ENCODE measurements around the gene FGFR3.

Gene FGFR3

DNA sequence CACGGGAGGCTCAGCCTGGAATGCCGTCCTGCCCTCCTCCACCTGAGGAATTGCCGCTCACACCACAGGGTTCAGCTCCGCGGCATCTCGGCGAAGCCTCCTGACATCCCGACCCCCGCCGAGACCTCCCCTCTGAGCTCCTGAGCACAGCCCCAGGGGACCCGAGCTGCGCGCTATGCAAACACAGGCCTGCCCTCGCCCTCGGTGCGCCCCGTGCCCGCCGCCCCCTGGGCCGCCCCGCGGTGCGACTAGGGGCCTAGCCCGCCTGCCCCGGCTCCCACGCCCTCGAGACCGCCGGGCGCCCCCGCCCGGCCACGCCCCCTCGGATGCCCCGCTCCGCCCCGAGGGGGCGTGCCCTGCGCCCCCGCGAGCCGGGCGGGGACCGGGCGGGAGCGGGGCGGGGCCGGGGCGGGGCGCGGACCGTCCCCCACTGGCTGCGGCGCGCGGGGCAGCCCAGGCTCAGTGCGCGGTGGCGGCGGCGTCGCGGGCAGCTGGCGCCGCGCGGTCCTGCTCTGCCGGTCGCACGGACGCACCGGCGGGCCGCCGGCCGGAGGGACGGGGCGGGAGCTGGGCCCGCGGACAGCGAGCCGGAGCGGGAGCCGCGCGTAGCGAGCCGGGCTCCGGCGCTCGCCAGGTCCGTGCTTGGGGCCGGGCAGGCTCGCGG is at the start of gene FGFR3:
Gene FGFR3 (plus strand): TSS at position 462 of the 664 bp plus-strand sequence. CDS start 642 bp downstream, outside the sequence.
- DNase-seq, result peak; percentile 42

DNA sequence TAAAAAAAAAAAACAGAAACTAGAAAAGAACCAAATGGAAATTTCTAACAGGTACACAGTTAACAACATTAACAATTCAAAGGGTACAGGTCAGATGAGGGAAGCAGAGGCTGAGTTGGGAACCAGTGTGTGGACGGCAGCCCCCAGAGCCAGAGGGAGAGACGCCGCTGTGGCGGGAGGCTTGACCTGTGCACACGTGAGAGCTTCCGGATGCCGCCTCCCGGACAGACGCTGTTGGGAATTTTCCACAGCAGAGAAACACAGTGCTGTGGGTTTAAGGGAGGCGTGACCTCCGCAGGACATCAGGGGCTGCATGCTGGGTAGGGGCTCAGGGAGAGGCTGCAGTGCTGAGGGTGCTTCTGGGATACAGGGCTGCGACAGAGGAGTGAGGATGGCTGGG is 49.5 kb upstream of the FGFR3 start:
- no peak for DNase-seq

DNA sequence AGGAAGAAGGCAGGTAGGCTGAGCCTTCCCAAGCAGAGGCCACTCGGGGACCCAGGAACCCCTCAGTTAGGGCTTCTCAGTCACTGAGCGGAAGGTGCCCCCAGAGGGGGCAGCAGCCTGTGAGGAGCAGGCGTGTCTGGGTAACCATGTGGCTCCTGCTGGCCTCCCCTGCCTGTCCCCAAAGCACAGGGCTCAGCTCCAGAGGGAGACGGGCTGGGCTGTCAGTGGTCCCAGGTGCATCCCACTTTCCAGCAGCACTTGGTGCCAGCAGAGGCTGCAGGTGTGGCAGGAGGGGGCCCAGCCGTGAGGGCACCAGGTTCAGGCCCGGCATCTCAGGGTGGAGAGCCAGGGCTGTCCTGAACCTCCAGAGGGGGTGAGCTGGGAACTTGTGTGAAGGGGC is 49.1 kb upstream of the FGFR3 start:
- DNase-seq, result no peak

DNA sequence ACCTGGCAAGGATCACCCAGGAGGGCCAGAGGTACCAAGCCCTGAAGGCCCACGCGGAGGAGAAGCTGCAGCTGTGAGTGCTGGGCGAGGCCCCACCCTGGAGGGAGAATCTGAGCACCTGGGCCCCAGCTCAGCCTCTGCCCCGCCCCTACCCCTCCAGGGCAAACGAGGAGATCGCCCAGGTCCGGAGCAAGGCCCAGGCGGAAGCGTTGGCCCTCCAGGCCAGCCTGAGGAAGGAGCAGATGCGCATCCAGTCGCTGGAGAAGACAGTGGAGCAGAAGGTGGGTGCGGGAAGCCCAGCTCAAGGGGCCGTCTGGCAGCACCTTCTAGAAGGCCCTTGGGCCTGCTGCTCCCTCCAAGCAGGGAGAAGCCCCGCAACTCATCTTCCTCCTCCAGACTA is 48.5 kb upstream of the FGFR3 start:
- no peak for DNase-seq

DNA sequence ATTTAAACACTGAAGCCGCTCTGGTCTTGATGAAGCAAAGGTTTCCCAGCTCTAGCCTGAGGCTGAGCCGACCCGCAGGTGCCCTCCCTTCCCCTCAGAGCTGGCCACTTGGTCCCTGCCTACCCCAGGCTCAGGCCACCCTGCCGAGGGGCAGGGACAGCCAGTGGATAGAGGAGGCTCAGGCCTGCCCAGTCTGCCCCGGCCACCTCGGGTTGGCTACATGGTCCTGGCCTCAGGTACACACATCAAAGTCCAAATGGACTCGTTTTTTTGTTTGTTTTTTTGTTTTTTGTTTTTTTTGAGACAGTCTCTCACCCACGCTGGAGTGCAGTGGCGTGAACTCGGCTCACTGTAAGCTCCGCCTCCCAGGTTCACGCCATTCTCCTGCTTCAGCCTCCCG is 47.9 kb upstream of the FGFR3 start:
- DNase-seq, result no peak

DNA sequence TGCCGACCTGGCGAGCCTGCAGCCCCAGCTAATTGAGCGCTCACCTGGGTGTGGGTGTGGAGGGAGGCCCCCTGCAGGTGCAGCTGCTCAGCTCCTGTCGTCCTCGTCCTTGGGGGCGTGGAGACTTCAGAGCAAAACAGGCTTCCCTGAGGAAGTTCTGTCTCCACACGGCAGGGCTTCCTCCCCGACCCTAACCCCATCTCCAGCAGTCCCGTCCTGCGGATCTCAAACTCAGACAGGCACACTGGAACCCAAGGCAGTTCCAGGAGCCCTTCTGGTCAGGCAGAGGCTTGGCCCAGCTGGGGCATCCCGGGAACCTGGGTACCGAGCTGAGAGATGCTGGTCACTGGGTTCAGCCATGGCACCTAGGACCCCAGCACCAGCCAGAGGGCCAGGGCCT is 47.4 kb upstream of the FGFR3 start:
- no peak for DNase-seq

DNA sequence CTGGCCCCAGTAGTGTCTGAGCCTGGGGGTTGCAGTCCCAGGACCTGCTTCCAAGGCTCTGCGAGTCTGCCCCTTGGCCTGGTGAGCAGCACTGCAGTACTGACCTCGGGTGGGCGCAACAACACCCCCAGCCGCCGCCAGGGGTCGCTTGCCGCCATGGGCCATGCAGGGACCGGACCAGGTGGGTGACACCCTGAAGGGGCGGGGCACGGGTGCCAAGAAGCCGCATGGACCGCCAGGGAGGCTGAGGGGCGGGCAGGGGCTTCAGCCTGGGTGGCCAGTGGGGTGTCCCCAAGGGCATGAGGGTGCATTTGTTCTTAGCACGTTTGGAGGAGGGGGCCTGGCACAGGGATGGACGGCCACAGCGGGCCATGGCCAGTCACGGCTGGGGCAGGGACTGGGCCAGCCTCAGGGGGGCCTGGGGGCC is 46.8 kb upstream of the FGFR3 start:
- no peak for DNase-seq

DNA sequence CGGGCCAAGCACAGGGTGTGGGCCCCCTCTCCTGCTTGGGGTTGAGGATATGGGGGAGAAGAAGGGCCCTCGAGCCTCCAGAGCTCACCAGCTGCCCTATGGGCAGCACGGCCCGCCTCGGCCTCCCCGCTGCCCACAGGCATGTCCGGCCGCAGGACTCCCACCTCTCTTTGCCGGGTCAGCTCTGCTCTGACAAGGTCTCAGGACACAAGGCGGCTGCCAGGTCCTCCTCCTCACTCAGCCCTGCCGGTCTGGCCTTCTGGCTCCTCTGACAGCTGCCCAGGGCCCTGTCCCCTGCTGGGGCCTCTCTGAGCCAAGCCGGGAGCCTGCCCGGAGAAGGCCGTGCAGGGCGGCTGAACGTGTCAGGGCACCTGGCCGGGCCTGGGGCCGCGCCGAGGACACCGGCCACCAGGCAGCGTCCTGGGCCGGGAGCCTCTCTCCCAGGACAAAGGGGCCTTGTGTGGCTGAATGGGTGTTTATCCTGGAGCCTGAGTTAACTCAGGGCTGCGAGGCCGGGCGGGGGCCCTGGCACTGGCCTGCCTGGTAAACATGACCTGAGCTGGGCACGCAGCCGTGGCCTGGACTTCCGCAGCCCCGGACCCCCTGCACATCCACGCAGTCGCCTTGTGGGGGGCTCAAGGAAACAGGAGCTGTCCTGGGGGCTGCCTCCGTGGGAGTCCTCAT is 46.0 kb upstream of the FGFR3 start:
- DNase-seq, result no peak

DNA sequence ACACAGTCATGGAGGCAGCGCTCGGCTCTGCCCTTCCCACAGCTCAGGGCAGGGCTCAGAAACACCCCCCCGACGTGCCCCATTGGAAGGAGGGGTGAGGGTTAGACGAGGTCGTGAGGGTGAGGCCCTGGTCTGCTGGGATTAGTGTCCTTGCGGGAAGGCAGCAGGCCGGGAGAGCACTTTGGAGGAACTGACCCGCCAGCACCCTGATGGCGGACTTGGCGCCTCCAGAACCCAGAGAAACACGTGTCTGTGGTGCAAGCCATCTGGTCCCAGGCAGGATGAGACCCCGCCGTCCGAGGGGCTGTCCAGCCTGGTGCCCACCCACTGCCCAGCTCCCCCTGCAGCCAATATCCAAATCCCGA is 45.5 kb upstream of the FGFR3 start:
- no peak for DNase-seq

DNA sequence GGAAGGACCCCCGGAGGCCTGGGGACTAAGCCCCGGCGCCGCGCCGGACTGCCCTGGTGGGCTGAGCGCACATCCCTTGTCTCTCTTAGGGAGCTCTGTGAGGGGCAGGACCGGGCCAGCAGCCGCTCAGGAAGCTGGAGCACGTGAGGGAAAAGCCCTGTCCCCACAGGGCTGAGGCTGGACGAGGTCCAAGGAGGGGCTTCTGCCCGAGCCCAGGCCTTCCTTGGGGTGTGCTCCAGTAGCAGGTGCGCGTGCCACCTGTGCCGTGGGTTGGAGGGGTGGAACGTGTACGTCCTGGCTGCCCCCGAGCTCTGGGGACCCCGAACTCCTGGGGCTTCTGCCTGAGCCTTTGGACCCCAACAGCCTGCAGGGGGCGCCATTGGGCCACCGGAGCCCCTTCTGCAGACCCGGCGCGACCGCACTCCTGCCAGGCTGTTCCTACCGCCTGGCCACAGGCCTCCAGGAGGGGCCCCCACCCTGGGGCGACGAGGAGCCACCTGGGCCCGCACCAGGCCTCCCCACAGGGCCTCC is 44.6 kb upstream of the FGFR3 start:
- DNase-seq, result peak; percentile 48

DNA sequence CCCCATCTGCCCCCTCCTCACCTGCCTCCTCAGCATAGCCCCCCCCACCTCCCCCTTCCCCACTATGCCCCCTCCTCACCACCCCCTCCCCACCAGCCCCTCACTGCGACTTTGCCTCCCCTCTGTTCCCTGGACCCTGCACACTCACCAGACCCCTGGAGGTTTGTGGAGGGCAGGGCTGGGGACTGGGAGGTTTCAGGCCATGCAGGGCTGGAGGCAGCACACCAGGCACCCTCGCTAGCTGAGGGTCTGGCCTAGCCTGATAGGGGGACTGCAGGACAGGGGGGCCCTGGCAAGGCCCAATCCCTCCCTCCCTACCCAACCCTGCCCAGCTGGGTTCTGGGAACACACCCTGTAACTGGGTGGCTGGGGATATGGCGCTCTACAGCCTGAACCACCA is 43.7 kb upstream of the FGFR3 start:
- no peak for DNase-seq

DNA sequence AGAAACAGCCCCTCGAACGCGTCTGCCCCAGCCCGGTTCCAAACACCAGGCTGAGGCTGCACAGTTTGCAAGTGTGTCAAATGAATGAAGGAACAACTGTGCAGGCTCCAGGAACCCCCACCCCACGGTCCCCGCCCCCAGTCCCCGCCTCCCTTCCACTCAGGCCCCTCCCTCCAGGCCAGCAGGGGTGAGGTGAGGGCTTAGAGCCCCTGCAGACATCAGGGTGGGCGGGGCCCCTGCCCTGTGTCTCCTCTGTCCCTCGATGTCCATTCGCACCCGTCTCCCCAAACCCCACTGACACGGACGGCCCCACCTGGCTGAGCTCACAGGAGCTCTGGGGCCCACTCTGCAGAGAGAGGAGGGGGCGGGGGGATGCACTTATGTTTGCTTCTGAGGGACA is 43.3 kb upstream of the FGFR3 start:
- DNase-seq, result no peak

DNA sequence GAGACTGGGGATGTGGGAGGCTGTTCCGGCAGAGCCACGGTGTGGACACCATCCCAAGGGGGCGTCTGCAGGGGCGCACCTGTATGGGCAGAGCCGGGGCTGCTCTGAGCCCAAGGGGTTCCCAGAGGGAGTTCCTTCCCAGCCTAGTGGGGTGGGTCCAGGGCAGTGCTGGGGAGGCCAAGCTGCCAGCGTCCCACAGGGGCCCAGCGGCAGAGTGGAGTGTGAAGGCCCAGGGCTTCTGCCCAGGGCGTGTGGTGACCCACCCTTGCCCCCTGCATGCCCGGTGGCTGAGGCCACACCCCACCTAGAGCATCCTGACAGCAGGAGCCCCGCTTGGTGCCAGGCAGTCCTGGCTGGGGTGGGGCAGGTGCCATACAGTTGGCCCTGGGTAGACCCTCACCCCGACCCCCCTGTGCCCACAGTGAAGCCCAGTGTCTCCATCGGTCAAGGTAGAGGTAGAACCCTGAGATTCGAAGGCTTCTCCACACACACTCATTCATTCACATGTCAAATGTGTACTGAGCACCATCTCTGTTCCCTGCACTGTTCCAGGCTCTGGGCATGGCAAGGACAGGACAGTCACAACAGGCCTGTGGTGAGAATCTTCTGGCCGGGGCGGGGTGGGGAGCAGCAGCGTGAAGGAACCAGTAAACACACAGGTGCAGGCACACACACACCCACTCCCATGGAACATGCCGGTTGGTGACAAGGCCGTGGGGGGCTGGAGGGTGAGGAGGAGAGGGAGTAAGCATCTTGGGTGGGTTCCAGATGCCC is 42.5 kb upstream of the FGFR3 start:
- DNase-seq, result no peak

DNA sequence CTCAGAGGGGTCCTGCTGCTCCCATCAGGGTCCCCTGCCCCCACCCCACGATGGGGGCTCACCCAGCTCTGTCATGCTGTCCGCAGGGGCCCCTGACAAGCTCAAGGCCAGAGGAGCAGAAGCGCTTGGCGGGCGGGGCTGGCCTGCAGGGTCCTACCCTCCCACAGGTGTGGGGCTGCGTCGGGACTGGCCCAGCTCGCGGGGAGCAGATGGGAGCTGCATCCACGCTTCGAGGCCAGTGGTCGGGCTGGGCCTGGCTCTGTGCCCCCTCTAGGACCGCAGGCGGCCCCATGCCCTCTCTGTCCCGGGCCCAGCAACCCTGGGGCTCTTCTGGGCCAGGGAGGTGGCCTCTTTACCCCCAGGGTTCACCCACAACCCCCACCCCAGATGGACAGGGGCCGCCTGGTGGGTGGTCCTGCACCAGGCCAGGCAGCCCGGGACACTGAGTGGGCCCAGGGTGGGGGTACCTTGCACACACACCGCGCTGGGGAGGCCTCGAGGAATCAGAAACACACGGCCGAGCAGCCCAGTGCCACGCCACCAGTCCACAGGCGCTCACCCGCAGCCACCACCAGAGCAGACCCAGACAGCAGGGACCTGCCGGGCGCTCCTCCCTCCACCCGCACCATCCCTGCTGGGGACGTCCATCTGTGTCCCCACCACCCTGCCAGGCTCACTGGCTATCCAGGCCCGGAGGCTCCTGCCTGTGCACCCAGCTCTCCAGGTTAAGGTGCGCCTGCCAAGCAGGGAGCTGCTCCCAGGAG is 41.8 kb upstream of the FGFR3 start:
- DNase-seq, result no peak

DNA sequence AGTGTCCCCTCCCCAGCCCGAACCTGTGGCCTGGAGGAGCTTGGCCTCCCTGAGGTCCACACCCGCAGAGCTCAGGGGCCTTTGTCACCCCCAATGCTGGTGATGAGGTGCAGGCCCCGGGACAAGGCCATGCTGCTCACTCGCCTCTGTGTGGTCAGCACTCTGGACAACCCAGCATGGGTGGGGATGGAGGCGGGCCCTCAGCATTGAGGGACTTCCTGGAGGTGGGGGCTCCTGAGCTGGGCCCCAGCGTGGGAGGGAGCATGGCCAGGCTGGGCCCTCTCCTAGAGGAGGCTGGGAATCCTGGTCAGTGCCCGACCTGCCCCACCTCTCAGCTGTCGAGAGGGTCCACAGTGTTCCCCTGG is 41.2 kb upstream of the FGFR3 start:
- DNase-seq, result no peak

DNA sequence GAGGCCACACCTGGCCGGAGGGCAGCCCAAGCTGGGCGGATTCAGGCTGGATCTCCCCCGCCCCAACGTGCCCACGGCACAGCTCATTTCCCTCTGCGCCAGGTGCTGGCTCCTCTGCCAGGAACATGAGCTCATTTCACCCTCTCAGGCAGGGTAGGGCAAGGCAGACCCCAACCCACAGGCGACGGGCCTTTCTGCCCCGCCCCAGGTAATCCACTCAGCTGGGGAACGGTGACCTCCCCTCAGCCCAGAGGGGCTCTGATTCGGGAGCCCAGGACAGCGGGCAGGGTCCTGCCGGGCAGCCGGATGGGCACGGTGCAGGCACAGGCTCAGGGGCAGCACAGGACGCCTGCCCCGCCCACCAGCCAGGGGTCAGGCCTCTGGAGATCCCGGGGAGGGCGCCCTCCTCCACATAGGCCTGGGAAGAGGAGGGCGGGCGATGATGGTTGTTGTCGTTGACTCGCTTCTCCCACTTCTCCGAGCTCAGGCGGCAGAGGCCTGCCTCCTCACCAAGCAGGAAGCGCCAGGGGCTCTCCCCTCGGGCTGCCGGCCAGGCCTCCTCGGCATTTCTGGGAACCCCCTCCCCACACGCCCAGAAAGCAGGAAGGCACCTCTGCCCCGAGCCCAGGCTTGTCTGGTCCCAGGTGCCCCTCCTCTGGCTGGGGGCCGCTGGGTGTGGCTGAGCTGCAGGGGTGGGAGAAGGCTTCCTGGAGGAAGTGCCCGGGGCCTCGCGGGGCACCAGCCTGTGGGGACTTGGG is 40.6 kb upstream of the FGFR3 start:
- no peak for DNase-seq

DNA sequence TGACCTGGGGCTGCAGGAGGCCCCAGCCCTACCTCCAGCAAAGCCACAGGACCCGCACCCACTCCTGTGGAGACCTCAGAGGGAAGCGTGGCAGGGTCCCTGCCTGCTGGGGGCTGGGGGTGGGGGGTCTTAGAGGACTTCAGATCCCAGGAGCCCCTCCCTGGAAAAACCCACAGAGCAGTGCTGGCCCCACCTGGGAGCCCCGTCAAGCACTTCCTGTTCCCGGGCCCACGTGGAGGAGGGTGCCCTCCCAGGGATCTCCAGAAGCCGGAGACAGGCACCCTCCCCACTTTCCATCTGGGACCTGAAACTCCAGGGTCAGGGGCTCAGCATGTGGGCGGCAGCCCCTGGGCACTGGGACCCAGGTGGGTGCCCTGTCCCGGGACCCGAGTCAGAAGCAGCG is 39.8 kb upstream of the FGFR3 start:
- no peak for DNase-seq

DNA sequence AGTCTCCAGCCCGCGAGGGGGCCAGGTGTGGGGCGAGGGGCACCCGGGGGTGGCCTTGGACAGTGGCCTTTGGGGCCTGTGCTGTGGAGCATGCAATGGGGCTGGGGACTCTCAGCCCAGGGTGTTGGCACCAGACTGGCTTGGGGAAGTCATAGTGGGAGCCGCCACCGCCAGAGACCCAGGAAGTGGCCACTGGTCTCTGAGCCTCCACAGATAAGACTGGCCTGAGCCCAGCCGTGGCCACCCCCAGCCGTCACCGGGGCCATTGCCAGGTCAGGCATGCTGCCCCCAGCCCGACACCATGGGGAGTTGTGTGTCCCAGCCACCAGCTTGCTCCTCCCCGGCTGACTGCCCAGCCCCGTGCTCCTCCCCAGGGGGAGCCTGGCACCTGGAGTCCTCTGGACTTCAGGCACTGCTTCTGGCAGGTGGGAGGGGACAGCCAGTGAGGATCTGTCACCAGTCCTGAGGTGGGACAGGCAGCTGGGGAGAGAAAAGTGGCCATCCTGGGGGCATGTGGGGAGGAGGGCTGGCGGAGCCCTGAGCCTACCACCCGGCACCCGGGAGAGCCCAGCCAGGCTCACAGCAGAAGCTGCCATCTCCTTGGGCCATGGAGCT is 39.3 kb upstream of the FGFR3 start:
- no peak for DNase-seq

DNA sequence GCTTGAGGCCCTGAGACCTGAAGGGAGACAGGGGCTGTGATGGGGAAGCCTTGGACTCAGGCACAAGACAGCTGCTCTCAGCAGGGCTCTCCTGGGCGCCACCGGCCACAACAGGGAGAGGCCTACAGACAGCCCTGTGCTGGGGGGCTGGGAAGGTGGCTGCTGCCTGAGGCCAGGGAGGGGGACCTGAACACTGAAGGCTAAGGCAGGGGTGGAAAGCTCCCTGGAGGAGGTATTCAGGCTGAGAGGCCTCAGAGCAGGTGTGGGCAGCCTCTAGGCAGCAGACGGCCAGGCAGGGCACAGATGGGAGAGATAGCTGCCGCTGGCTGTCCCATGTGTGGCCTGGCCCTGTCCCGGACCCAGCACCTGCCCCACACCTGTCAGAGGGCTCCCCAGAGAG is 38.8 kb upstream of the FGFR3 start:
- peak; percentile 54 for DNase-seq

DNA sequence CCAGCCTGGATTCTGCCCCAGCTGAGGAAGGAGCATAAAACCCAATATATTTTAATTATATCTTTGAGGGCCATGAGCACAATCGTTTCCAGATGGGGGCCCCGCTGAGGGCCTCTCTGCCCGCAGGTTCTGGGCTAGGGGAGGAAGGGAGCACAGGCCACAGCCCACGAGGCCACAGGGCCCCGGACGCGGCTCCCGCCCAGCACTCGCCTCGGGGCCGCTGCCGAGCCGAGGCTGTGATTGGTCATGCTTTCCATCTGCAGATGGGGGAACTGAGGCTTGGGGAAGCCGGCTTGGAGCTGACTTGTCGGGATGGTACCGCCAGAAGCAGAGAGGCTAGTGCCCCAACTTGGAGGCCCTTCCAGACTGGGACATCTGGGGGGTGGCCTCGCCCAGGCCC is 37.8 kb upstream of the FGFR3 start:
- no peak for DNase-seq

DNA sequence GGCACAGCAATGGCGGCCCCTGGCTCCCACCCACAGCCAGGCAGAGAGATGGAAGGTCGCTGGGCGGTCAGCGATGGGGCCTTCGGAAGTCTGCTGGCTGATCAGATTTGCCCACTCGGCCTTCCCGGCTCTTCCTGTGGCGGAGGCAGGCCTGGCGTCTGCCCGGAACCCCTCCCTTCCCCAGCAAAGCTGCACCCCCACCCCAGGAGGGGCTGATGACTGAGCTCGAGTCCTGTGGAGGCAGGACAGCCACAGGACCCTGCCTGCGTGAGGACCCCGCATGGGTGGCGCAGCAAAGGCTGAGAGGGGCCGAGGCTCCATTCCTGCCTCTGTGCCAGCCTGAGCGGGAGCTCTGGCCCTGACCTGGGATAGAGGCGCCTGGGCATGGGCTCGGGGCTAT is 37.0 kb upstream of the FGFR3 start:
- DNase-seq, result no peak

All from NCI-H2171 (cell line).